GM21723 (cell line): ENCODE measurements around the gene HPGDS.

Source experiments
- ATAC-seq: cut with Tn5 transposase; IDR thresholded peaks from one replicate; pipeline ENCODE4 v1.9.1; 2021; ENCODE audit warnings: mild to moderate bottlenecking, moderate library complexity; ENCODE audit not compliant: unreplicated experiment

The HPGDS gene

DNA sequence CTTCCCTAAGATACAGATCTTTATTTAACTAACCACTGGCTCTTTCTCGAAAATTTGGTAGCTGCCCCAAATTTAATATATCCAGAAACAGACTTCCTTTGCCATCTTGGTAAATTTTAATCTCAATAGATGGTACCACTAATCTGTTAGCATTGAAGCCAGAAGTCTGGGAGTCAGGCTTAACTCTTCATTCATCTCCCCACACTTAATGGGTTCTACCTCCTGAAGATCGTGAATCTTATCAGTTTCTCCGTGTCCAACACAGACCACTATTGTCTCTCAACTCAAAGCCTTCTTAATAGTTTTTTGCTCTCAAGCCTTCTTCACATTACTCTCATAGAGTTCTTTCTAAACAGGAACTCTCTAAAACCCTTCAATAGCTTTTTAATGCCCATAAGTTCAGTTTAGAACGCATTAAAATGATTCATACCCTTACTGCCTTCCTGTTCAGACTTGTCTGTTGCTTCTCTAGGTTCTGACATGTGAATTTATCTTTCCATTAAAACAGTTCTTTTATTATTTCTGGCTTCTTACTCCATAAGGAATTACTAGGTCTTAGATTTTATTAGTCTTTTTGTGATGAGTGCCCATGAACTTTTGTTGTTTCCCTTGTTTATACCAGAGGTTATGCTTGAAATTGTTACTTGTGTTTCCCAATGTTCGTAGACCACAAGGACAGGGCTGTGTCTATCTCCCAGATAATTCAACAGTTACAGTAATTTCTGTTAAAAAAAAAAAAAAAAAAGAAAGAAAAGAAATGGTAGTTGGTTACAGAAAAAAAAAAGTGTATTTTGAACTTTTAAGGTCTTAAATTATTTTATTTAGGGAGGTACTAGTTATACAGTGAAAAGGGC lies 80.2 kb downstream of the HPGDS start:
- no peak for ATAC-seq

- no peak for ATAC-seq
Measured at GRCh38 chr4:94256828-94257227, 85.8 kb downstream of the HPGDS start.

DNA sequence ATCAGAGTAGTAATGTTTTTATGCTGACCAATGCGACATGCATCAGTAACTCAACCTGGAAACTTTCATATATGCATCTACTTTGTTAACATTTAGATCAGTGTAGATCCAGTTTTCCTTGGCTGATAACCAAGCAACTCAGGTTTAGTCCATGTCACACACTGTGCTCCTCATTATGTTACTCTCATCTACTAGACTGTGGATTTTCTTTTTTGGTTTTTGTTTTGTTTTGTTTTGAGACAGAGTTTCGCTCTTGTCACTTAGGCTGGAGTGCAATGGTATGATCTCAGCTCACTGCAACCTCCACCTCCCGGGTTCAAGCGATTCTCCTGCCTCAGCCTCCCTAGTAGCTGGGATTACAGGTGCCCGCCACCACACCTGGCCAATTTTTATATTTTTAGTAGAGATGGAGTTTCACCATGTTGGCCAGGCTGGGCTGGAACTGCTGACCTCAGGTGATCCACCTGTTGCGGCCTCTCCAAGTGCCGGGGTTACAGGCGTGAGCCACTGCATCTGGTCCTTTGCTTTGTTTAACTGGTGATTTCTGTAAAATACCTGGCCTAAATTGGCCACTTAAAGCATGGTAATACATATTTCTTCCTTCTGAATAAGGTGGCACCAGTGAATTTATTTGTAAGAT lies 86.4 kb downstream of the HPGDS start:
- no peak for ATAC-seq

DNA sequence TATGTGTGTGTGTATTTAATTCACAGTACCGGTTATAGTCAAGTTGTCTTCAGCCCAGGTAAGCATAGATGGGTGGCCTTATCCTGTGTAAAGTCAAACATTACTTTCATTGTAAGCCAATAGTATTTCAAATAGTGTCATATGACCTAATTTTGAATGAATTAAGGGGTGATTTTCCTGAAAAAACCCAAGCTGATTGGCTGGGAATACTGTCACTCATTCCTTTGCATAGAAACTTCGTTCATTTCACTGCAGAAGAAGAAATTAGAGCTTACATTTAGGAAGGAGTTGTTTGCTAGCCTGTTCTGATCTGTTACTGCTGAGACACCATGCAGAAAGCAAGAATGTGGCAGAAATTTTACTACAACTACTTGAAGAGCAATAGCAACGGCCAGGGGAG lies 89.6 kb downstream of the HPGDS start:
- ATAC-seq, result no peak

DNA sequence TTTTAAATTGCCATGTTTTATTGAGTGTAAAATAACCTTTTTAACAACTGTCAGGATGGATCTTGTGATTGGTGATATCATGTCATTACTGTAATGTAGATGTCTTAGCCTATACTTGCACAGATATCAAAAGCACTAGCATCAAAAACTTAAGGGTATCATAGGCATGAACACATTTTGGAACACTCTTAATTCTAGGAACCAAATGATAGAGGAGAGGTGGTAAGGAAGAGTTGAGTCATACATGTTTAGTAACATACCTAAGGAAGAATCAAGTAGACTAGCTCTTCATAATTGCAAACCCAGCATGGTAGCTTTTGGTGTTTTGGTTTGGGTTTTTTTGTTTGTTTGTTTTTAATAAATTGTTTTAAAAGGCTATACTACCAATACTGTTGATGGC lies 91.5 kb downstream of the HPGDS start:
- no peak for ATAC-seq
